ENCODE data around the gene SPEG.

Gene SPEG

GRCh38 chr2:219425238-219426067 is 9.2 kb upstream of the SPEG start:
- no peak for DNase-seq (ENCODE audit: low spot score)

GRCh38 chr2:219426068-219426443 is 8.6 kb upstream of the SPEG start:
- no peak for DNase-seq (ENCODE audit: low spot score)

GRCh38 chr2:219426534-219427136 is 8.0 kb upstream of the SPEG start:
- DNase-seq (ENCODE audit: low spot score) = no peak

- no peak for DNase-seq (ENCODE audit: low spot score)
Observed at GRCh38 chr2:219428469-219428868, 6.2 kb upstream of the SPEG start.

- DNase-seq (ENCODE audit: low spot score) = no peak
Observed at GRCh38 chr2:219429958-219430606, 4.6 kb upstream of the SPEG start.

GRCh38 chr2:219430633-219431615 is 3.7 kb upstream of the SPEG start:
- DNase-seq (ENCODE audit: low spot score) = no peak

GRCh38 chr2:219433666-219434467 is 776 bp upstream of the SPEG start:
- peak; percentile 75 for DNase-seq (ENCODE audit: low spot score)

- DNase-seq (ENCODE audit: low spot score) = no peak
Observed at GRCh38 chr2:219434468-219434717, 250 bp upstream of the SPEG start.

GRCh38 chr2:219435701-219436100 is 1.1 kb downstream of the SPEG start:
- DNase-seq (ENCODE audit: low spot score) = no peak

- no peak for DNase-seq (ENCODE audit: low spot score)
Observed at GRCh38 chr2:219436491-219436890, 1.8 kb downstream of the SPEG start.

- DNase-seq (ENCODE audit: low spot score) = no peak
Observed at GRCh38 chr2:219437141-219437540, 2.5 kb downstream of the SPEG start.

GRCh38 chr2:219437690-219438206 is 3.1 kb downstream of the SPEG start:
- no peak for DNase-seq (ENCODE audit: low spot score)

- no peak for DNase-seq (ENCODE audit: low spot score)
Observed at GRCh38 chr2:219438453-219438852, 3.8 kb downstream of the SPEG start.

GRCh38 chr2:219439506-219439905 is 4.9 kb downstream of the SPEG start:
- no peak for DNase-seq (ENCODE audit: low spot score)

GRCh38 chr2:219440388-219441256 is 6.0 kb downstream of the SPEG start:
- no peak for DNase-seq (ENCODE audit: low spot score)

GRCh38 chr2:219441451-219442255 is 7.0 kb downstream of the SPEG start:
- DNase-seq (ENCODE audit: low spot score) = peak; percentile 97

- DNase-seq (ENCODE audit: low spot score) = no peak
Observed at GRCh38 chr2:219442256-219443015, 7.8 kb downstream of the SPEG start.

GRCh38 chr2:219443016-219443696 is 8.5 kb downstream of the SPEG start:
- no peak for DNase-seq (ENCODE audit: low spot score)
